Astrocyte of the cerebellum (primary cell): ENCODE results near the gene PPFIBP1.
"Not testable (repeated sequence)": the region's sequence is repeated elsewhere in the genome, so short reads cannot be mapped to it uniquely, and the experiment has no call there.

Experiments used
- DNase-seq: peaks from one replicate; pipeline ENCODE4 v3.0.0-alpha.2; 2011; ENCODE audit warnings: low read depth
- H3K4me3 ChIP-seq: 2 replicates; pipeline ENCODE4 v1.5.1; 2011; ENCODE audit warnings: mild to moderate bottlenecking, low read depth, low read length, moderate library complexity
- in situ Hi-C: cut with HindIII; loops from 2 replicates; pipeline ENCODE4 v1.10.0; 2017; ENCODE audit warnings: low sequenced_read_pairs
- TF ChIP-seq, protein P1 (sequence below): IDR thresholded peaks from 2 replicates; pipeline ENCODE4 v1.5.1; 2012; ENCODE audit warnings: low read length, low read depth, moderate library complexity, mild to moderate bottlenecking; ENCODE audit errors: missing control alignments

The PPFIBP1 gene

DNA sequence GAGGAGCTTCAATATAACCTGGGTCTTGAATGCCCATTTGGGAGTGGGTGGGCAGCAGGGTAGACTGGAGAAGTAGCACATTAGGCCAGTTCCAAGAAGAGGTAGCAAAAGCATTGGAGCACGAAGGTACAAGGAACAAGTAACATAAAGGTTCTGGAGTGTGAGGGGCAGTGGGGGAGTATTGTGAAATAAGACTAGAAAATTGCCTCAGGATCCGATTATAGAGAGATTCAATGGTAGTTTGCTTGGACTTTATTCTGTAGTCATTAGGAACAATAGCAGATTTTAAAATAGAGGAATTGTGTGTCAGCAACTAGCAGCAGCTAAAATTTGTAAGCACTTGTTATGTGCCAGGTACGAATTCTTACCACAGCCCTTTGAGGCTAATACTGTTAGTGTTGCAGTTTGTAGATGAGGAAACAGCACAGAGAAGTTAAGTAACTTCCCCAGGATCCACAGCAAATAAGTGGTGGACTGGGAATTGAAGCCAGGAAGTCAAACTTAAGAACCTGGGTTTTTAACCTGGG lies 61.8 kb downstream of the PPFIBP1 start:
- TF ChIP-seq, protein P1, sequence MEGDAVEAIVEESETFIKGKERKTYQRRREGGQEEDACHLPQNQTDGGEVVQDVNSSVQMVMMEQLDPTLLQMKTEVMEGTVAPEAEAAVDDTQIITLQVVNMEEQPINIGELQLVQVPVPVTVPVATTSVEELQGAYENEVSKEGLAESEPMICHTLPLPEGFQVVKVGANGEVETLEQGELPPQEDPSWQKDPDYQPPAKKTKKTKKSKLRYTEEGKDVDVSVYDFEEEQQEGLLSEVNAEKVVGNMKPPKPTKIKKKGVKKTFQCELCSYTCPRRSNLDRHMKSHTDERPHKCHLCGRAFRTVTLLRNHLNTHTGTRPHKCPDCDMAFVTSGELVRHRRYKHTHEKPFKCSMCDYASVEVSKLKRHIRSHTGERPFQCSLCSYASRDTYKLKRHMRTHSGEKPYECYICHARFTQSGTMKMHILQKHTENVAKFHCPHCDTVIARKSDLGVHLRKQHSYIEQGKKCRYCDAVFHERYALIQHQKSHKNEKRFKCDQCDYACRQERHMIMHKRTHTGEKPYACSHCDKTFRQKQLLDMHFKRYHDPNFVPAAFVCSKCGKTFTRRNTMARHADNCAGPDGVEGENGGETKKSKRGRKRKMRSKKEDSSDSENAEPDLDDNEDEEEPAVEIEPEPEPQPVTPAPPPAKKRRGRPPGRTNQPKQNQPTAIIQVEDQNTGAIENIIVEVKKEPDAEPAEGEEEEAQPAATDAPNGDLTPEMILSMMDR = no peak
- in situ Hi-C loops = no loop called here
- H3K4me3 ChIP-seq = no peak overlapping the region
- no peak for DNase-seq

DNA sequence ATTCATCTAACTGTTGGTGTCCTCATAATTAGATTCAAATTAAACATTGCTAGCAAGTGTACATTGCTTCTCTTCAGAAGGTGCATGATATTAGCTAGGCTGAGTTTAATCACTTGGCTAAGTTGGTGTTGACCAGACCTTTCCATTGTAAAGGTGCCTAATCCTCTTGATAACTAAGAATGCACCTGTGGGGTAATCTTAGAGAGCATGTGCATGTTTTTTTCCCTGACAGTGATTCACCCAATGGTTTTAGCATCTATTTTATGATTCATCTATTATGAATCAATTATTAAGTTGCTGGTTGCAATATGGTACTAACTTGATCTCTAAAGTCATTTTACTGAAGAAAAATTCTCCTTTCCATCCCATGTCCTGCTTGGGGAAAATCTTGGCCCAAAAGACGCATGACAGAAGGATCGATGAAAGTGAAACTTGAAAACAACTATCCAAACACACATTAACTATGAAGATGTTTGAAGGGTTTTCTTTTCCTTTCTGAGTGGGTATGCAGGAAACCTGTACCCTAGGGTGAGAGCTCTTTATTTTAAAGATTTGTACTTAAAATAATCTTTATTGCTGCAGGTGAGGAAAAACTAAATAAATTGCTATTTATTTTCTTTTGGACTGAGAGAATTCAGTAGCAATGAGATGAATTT lies 64.2 kb downstream of the PPFIBP1 start:
- in situ Hi-C loops, H3K4me3 ChIP-seq, DNase-seq: not testable (repeated sequence)

DNA sequence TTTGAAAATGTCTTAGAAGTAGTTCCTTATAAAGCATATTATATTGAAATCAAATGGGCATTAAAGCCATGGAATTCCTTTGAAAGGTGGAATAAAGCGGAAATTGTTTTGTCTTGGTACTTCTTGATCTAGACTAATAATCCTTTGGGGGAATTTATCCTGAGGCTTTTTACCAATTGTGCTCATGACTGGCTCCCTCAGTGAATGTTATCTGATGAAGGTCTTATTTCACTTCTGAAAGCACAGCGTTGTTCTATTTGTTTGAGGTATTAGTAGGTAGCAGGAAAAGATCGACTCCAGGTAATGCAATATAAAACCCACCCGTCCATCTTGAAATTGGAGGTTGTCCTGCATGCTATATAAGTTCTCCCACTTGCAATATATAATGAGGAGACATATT lies 64.8 kb downstream of the PPFIBP1 start:
- in situ Hi-C loops = no loop called here
- TF ChIP-seq, protein P1 = no peak
- DNase-seq = no peak
- no peak overlapping the region for H3K4me3 ChIP-seq

DNA sequence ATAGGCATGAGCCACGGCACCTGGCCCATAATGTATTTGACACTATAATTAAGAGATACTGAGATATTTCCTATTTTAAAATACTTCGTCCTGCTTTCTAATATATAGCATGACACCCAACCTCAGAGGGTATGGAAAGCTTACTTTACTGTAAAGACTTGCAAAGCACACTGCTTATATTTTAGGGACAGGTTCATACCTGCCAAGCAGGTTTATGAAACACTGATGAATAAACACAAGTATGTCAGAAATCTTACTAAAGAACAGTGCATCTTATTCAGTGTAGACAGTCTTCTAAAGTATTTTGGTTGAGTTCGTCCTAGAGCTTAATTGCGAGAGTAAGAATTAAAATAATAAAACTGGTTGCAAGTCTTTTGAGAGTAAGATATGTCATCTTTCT lies 65.4 kb downstream of the PPFIBP1 start:
- in situ Hi-C loops = no loop called here

DNA sequence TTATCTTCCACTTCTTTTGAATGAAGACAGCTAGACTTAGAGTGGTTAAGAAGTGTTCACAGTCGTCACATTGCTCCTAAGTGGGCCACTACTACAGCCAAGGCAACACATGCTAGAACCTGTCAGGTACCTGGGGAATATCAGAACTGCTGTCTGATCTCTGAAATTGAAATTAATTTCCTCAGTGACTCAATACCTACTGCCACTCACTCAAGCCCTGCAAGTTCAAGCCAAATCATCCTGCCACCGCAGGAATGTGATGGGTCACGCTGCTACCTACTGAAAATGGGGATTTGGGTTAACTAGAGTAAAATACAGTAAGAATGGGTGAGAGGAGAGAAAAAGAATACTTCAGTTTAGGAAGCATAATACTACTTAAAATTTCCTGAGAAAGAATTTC lies 67.7 kb downstream of the PPFIBP1 start:
- H3K4me3 ChIP-seq, in situ Hi-C loops: not testable (repeated sequence)

More for the DNA sequence above, 65.4 kb downstream of the PPFIBP1 start:
- H3K4me3 ChIP-seq = no peak overlapping the region
- no peak for DNase-seq
- TF ChIP-seq, protein P1 = no peak

DNA sequence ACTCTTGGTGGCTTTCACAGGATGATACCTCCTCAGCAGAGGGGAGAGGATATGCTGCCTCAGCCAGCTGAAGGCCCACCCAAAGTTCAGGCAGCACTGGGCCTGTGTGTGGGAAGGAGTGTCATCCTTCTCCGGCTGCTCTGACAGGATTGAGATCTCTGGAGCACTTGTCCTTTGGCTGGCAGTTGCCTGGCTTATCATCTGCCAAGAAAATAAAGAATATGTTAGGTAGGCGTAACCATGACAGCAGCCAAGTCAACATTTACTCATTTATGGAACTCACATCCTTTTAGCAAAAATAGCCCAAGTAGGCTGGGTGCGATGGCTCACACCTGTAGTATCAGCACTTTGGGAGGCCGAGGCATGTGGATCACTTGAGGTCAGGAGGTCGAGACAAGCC lies 68.5 kb downstream of the PPFIBP1 start:
- H3K4me3 ChIP-seq = no peak overlapping the region
- DNase-seq = peak; percentile 59
- in situ Hi-C loops = no loop called here
- TF ChIP-seq, protein P1 = no peak

More for the DNA sequence above, 67.7 kb downstream of the PPFIBP1 start:
- not testable (repeated sequence) for DNase-seq

DNA sequence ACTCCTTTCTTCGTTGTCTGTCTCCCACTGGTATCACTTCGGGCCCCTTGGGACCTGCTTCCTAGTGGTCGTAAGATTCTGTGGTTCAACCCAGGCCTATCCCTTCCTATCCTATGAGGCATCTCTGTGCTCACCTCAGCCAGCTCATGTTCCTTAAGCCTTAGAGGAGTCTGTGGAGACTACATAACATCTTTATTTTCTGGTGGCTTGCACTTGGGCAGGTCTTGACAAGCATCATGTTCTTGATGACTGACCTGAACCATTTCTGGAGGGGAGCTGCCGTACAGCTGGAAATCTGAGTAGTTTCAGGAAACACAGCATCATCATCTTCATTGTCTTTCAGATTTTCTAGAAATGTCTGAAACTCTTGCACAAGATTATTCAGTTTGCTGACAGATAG lies 69.3 kb downstream of the PPFIBP1 start:
- in situ Hi-C loops = no loop called here
- TF ChIP-seq, protein P1 = no peak
- DNase-seq = no peak
- H3K4me3 ChIP-seq = no peak overlapping the region
